SK-N-SH treated with all-trans-retinoic acid at 6 μM for 48 hours (cell line): ENCODE measurements around the gene ZACN.

ENCODE experiments used
- ATAC-seq: fragments of 200-7000 bp; cut with Tn5 transposase; 3 replicates; pipeline ENCODE4 v1.9.1; 2020; ENCODE audit warnings: mild to moderate bottlenecking, moderate library complexity
- ARNTL ChIP-seq: fragments of 450-650 bp; formaldehyde crosslinking; IDR thresholded peaks from 2 replicates; pipeline ENCODE4 v1.5.0; 2020; ENCODE audit warnings: low read depth, mild to moderate bottlenecking, moderate library complexity, borderline replicate concordance
- BACH2 ChIP-seq: fragments of 250-450 bp; sonication (Bioruptor Pico); IDR thresholded peaks from 2 replicates; pipeline ENCODE4 v1.9.0; 2021; ENCODE audit warnings: mild to moderate bottlenecking, borderline replicate concordance
- CSDC2 ChIP-seq: fragments of 250-450 bp; sonication (Bioruptor Pico); IDR thresholded peaks from 2 replicates; pipeline ENCODE4 v1.5.0; 2020; ENCODE audit warnings: mild to moderate bottlenecking, moderate library complexity
- ESRRG ChIP-seq: fragments of 250-450 bp; sonication (Bioruptor Pico); IDR thresholded peaks from 2 replicates; pipeline ENCODE4 v1.6.1; 2021; ENCODE audit warnings: mild to moderate bottlenecking
- ISL1 ChIP-seq: fragments of 250-450 bp; sonication (Bioruptor Pico); IDR thresholded peaks from 2 replicates; pipeline ENCODE4 v2.1.2; 2022; ENCODE audit warnings: mild to moderate bottlenecking, moderate library complexity
- OSR1 ChIP-seq: fragments of 250-450 bp; sonication (Bioruptor Pico); IDR thresholded peaks from 2 replicates; pipeline ENCODE4 v1.8.0; 2022; ENCODE audit warnings: moderate library complexity, mild to moderate bottlenecking, inconsistent platforms
- PPARA ChIP-seq: fragments of 250-450 bp; sonication (Bioruptor Pico); IDR thresholded peaks from 2 replicates; pipeline ENCODE4 v1.5.0; 2020; ENCODE audit warnings: mild to moderate bottlenecking, borderline replicate concordance
- RARB ChIP-seq: fragments of 250-450 bp; sonication (Bioruptor Pico); IDR thresholded peaks from 2 replicates; pipeline ENCODE4 v1.8.0; 2021; ENCODE audit warnings: mild to moderate bottlenecking, moderate library complexity
- SNAI2 ChIP-seq: fragments of 250-450 bp; sonication (Bioruptor Pico); IDR thresholded peaks from 2 replicates; pipeline ENCODE4 v1.5.0; 2020; ENCODE audit warnings: mild to moderate bottlenecking, moderate library complexity
- TCF4 ChIP-seq: fragments of 250-450 bp; sonication (Bioruptor Pico); IDR thresholded peaks from 2 replicates; pipeline ENCODE4 v1.8.0; 2021; ENCODE audit warnings: mild to moderate bottlenecking, moderate library complexity, borderline replicate concordance
- TOX ChIP-seq: fragments of 250-450 bp; sonication (Bioruptor Pico); IDR thresholded peaks from 2 replicates; pipeline ENCODE4 v1.8.0; 2021; ENCODE audit warnings: mild to moderate bottlenecking, moderate library complexity, borderline replicate concordance
- ZC3H10 ChIP-seq: fragments of 250-450 bp; sonication (Bioruptor Pico); IDR thresholded peaks from 2 replicates; pipeline ENCODE4 v1.5.1; 2021; ENCODE audit warnings: mild to moderate bottlenecking, moderate library complexity
- ZFP3 ChIP-seq: fragments of 250-450 bp; sonication (Bioruptor Pico); IDR thresholded peaks from 2 replicates; pipeline ENCODE4 v1.5.0; 2020; ENCODE audit warnings: mild to moderate bottlenecking, moderate library complexity
- ZFP30 ChIP-seq: fragments of 450-650 bp; formaldehyde crosslinking; IDR thresholded peaks from 2 replicates; pipeline ENCODE4 v1.5.0; 2022; ENCODE audit warnings: mild to moderate bottlenecking, moderate library complexity
- ZNF565 ChIP-seq: fragments of 450-650 bp; formaldehyde crosslinking; conservative IDR thresholded peaks from 2 replicates; pipeline ENCODE4 v1.5.0; 2020; ENCODE audit warnings: low read depth, mild to moderate bottlenecking, moderate library complexity
- ZNF70 ChIP-seq: fragments of 450-650 bp; formaldehyde crosslinking; IDR thresholded peaks from 2 replicates; pipeline ENCODE4 v1.5.0; 2020; ENCODE audit warnings: mild to moderate bottlenecking, moderate library complexity
- ZNF8 ChIP-seq: fragments of 450-650 bp; formaldehyde crosslinking; IDR thresholded peaks from 2 replicates; pipeline ENCODE4 v1.5.0; 2020; ENCODE audit warnings: mild to moderate bottlenecking, moderate library complexity
- TF ChIP-seq, protein P1 (sequence below): fragments of 250-450 bp; sonication (Bioruptor Pico); IDR thresholded peaks from 2 replicates; pipeline ENCODE4 v1.5.0; 2020; ENCODE audit warnings: mild to moderate bottlenecking, moderate library complexity
- TF ChIP-seq, protein P2 (sequence below): fragments of 250-450 bp; sonication (Bioruptor Pico); IDR thresholded peaks from 2 replicates; pipeline ENCODE4 v1.5.1; 2021; ENCODE audit warnings: mild to moderate bottlenecking, moderate library complexity
- TF ChIP-seq, protein P3 (sequence below): fragments of 250-450 bp; sonication (Bioruptor Pico); IDR thresholded peaks from 2 replicates; pipeline ENCODE4 v1.8.0; 2021; ENCODE audit warnings: low read depth, mild to moderate bottlenecking, moderate library complexity, borderline replicate concordance
- TF ChIP-seq, protein P4 (sequence below): fragments of 250-450 bp; sonication (Bioruptor Pico); IDR thresholded peaks from 2 replicates; pipeline ENCODE4 v1.8.0; 2020; ENCODE audit warnings: mild to moderate bottlenecking, moderate library complexity, borderline replicate concordance
- TF ChIP-seq, protein P5 (sequence below): fragments of 250-450 bp; sonication (Bioruptor Pico); IDR thresholded peaks from 2 replicates; pipeline ENCODE4 v1.5.1; 2020; ENCODE audit warnings: low read depth, mild to moderate bottlenecking, moderate library complexity

The ZACN gene

DNA sequence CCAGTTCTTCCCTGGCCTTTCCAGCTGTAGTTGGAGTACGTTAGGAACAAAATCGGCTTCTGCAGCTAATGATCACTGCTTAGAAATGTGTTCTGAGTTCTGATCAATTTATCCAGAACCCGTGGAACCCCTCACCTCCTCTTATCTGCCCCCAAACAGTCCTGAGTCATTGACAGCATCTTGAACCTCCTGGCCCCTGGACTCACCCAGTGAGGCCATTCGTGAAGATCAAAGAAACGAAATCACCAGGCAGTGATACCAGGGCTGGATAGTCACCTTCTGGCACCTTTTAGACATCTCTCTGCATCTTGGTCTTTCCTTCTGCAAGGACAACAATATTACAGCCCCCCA is 41.7 kb downstream of the ZACN start:
- ATAC-seq, result no peak
- TF ChIP-seq ARNTL (CRISPR knock-in tag), result no peak
- TF ChIP-seq CSDC2 (CRISPR knock-in tag), result no peak
- TF ChIP-seq, protein P1, sequence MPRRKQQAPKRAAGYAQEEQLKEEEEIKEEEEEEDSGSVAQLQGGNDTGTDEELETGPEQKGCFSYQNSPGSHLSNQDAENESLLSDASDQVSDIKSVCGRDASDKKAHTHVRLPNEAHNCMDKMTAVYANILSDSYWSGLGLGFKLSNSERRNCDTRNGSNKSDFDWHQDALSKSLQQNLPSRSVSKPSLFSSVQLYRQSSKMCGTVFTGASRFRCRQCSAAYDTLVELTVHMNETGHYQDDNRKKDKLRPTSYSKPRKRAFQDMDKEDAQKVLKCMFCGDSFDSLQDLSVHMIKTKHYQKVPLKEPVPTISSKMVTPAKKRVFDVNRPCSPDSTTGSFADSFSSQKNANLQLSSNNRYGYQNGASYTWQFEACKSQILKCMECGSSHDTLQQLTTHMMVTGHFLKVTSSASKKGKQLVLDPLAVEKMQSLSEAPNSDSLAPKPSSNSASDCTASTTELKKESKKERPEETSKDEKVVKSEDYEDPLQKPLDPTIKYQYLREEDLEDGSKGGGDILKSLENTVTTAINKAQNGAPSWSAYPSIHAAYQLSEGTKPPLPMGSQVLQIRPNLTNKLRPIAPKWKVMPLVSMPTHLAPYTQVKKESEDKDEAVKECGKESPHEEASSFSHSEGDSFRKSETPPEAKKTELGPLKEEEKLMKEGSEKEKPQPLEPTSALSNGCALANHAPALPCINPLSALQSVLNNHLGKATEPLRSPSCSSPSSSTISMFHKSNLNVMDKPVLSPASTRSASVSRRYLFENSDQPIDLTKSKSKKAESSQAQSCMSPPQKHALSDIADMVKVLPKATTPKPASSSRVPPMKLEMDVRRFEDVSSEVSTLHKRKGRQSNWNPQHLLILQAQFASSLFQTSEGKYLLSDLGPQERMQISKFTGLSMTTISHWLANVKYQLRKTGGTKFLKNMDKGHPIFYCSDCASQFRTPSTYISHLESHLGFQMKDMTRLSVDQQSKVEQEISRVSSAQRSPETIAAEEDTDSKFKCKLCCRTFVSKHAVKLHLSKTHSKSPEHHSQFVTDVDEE (CRISPR knock-in tag), result no peak
- TF ChIP-seq ZC3H10, result no peak
- no peak for TF ChIP-seq ZFP30 (CRISPR knock-in tag)
- no peak for TF ChIP-seq SNAI2
- TF ChIP-seq ESRRG (CRISPR knock-in tag), result no peak
- no peak for TF ChIP-seq BACH2
- TF ChIP-seq, protein P2, sequence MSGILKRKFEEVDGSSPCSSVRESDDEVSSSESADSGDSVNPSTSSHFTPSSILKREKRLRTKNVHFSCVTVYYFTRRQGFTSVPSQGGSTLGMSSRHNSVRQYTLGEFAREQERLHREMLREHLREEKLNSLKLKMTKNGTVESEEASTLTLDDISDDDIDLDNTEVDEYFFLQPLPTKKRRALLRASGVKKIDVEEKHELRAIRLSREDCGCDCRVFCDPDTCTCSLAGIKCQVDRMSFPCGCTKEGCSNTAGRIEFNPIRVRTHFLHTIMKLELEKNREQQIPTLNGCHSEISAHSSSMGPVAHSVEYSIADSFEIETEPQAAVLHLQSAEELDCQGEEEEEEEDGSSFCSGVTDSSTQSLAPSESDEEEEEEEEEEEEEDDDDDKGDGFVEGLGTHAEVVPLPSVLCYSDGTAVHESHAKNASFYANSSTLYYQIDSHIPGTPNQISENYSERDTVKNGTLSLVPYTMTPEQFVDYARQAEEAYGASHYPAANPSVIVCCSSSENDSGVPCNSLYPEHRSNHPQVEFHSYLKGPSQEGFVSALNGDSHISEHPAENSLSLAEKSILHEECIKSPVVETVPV (CRISPR knock-in tag), result no peak
- no peak for TF ChIP-seq ZNF8 (CRISPR knock-in tag)
- TF ChIP-seq ZNF70 (CRISPR knock-in tag), result no peak
- no peak for TF ChIP-seq ISL1 (CRISPR knock-in tag)
- TF ChIP-seq TOX (CRISPR knock-in tag), result no peak
- no peak for TF ChIP-seq TCF4

DNA sequence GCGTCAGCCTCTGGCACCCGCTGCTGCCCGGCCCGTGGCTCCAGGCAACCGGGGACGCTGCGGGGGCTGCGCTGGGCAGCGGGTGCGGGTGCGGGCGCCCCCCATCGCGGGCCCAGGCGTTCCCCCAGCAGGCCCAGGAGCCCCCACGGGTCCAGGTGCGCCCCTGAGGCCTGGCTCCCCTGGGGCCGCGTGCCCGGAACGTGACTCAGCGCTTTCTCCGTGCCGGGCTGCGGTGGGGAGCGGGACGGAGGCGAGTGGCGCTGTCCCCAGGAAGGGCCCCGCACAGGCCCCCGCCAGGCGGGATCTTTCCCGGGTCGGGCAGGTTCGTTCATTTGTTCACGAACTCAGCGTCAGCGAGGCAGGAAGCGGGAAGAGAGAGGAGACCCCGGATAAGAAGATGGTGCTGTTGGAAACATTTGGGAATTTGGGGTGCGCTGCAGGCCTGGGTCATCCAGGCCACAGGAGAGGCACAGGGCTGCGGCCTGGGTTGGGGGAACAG is 43.0 kb downstream of the ZACN start:
- no peak for TF ChIP-seq BACH2
- TF ChIP-seq ARNTL (CRISPR knock-in tag), result no peak
- no peak for TF ChIP-seq ZNF565
- no peak for TF ChIP-seq OSR1 (CRISPR knock-in tag)
- no peak for TF ChIP-seq ZC3H10
- TF ChIP-seq, protein P3, sequence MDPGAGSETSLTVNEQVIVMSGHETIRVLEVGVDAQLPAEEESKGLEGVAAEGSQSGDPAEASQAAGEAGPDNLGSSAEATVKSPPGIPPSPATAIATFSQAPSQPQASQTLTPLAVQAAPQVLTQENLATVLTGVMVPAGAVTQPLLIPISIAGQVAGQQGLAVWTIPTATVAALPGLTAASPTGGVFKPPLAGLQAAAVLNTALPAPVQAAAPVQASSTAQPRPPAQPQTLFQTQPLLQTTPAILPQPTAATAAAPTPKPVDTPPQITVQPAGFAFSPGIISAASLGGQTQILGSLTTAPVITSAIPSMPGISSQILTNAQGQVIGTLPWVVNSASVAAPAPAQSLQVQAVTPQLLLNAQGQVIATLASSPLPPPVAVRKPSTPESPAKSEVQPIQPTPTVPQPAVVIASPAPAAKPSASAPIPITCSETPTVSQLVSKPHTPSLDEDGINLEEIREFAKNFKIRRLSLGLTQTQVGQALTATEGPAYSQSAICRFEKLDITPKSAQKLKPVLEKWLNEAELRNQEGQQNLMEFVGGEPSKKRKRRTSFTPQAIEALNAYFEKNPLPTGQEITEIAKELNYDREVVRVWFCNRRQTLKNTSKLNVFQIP, result no peak
- TF ChIP-seq RARB (CRISPR knock-in tag), result no peak
- no peak for TF ChIP-seq PPARA
- no peak for TF ChIP-seq ZNF70 (CRISPR knock-in tag)
- TF ChIP-seq, protein P4, sequence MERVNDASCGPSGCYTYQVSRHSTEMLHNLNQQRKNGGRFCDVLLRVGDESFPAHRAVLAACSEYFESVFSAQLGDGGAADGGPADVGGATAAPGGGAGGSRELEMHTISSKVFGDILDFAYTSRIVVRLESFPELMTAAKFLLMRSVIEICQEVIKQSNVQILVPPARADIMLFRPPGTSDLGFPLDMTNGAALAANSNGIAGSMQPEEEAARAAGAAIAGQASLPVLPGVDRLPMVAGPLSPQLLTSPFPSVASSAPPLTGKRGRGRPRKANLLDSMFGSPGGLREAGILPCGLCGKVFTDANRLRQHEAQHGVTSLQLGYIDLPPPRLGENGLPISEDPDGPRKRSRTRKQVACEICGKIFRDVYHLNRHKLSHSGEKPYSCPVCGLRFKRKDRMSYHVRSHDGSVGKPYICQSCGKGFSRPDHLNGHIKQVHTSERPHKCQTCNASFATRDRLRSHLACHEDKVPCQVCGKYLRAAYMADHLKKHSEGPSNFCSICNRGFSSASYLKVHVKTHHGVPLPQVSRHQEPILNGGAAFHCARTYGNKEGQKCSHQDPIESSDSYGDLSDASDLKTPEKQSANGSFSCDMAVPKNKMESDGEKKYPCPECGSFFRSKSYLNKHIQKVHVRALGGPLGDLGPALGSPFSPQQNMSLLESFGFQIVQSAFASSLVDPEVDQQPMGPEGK (CRISPR knock-in tag), result no peak
- TF ChIP-seq ISL1 (CRISPR knock-in tag), result no peak
- TF ChIP-seq ZFP3 (CRISPR knock-in tag), result no peak
- no peak for TF ChIP-seq TOX (CRISPR knock-in tag)
- TF ChIP-seq, protein P5, sequence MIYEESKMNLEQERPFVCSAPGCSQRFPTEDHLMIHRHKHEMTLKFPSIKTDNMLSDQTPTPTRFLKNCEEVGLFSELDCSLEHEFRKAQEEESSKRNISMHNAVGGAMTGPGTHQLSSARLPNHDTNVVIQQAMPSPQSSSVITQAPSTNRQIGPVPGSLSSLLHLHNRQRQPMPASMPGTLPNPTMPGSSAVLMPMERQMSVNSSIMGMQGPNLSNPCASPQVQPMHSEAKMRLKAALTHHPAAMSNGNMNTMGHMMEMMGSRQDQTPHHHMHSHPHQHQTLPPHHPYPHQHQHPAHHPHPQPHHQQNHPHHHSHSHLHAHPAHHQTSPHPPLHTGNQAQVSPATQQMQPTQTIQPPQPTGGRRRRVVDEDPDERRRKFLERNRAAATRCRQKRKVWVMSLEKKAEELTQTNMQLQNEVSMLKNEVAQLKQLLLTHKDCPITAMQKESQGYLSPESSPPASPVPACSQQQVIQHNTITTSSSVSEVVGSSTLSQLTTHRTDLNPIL (CRISPR knock-in tag), result no peak
- TF ChIP-seq, protein P2 (CRISPR knock-in tag), result no peak
- no peak for TF ChIP-seq CSDC2 (CRISPR knock-in tag)
- ATAC-seq, result no peak
